HepG2 (cell line): Measurements from ENCODE around the gene COQ8A. TPM values are rescaled to one million over a fixed set of nuclear protein-coding genes. Genes with fewer than 3 reads are reported as not detected.

Experiments used
- DRAP1 ChIP-seq: IDR thresholded peaks from 2 replicates; pipeline ENCODE4 v1.6.1; 2016; ENCODE audit warnings: missing genetic modification reagents, missing compliant biosample characterization
- ERF ChIP-seq: IDR thresholded peaks from 2 replicates; pipeline ENCODE4 v1.6.1; 2018; ENCODE audit warnings: missing biosample characterization, missing genetic modification reagents
- JUND ChIP-seq: sonication (generic); formaldehyde crosslinking; IDR thresholded peaks from 2 replicates; pipeline ENCODE4 v1.8.0; 2022; ENCODE audit warnings: mild to moderate bottlenecking, missing genetic modification reagents
- KDM5B ChIP-seq: sonication (generic); formaldehyde crosslinking; IDR thresholded peaks from 2 replicates; pipeline ENCODE4 v1.4.0; 2020; ENCODE audit warnings: missing genetic modification reagents, mild to moderate bottlenecking, borderline replicate concordance
- KLF15 ChIP-seq: sonication (generic); formaldehyde crosslinking; IDR thresholded peaks from 2 replicates; pipeline ENCODE4 v1.8.1; 2023; ENCODE audit warnings: borderline replicate concordance, mild to moderate bottlenecking, inconsistent platforms, missing genetic modification reagents, mixed read lengths
- MAF1 ChIP-seq: sonication (generic); formaldehyde crosslinking; IDR thresholded peaks from 2 replicates; pipeline ENCODE4 v1.5.0; 2020; ENCODE audit warnings: missing genetic modification reagents, borderline replicate concordance
- NFIB ChIP-seq: sonication (generic); formaldehyde crosslinking; IDR thresholded peaks from 2 replicates; pipeline ENCODE4 v1.9.0; 2021; ENCODE audit warnings: missing genetic modification reagents, mild to moderate bottlenecking, borderline replicate concordance
- NFKB2 ChIP-seq: sonication (generic); formaldehyde crosslinking; IDR thresholded peaks from 2 replicates; pipeline ENCODE4 v1.4.0; 2020; ENCODE audit warnings: missing genetic modification reagents, borderline replicate concordance
- NRL ChIP-seq: sonication (generic); formaldehyde crosslinking; IDR thresholded peaks from 2 replicates; pipeline ENCODE4 v1.5.0; 2020; ENCODE audit warnings: missing genetic modification reagents, mild to moderate bottlenecking, moderate library complexity, borderline replicate concordance
- ZBTB7B ChIP-seq: sonication (generic); formaldehyde crosslinking; IDR thresholded peaks from 2 replicates; pipeline ENCODE4 v1.4.0; 2020; ENCODE audit warnings: missing genetic modification reagents
- ZBTB8A ChIP-seq: sonication (generic); formaldehyde crosslinking; IDR thresholded peaks from 2 replicates; pipeline ENCODE4 v1.4.0; 2020; ENCODE audit warnings: mild to moderate bottlenecking, low read depth, missing genetic modification reagents, borderline replicate concordance
- ZEB1 ChIP-seq: IDR thresholded peaks from 2 replicates; pipeline ENCODE4 v1.6.1; 2012; ENCODE audit warnings: mild to moderate bottlenecking, low read depth, inconsistent platforms; ENCODE audit not compliant: insufficient replicate concordance
- ZFP37 ChIP-seq: sonication (generic); formaldehyde crosslinking; IDR thresholded peaks from 2 replicates; pipeline ENCODE4 v1.4.0; 2020; ENCODE audit warnings: missing genetic modification reagents, borderline replicate concordance
- ZNF18 ChIP-seq: sonication (generic); formaldehyde crosslinking; IDR thresholded peaks from 2 replicates; pipeline ENCODE4 v1.8.0; 2022; ENCODE audit warnings: mild to moderate bottlenecking, missing genetic modification reagents; ENCODE audit not compliant: insufficient replicate concordance
- ZNF605 ChIP-seq: sonication (generic); formaldehyde crosslinking; IDR thresholded peaks from 2 replicates; pipeline ENCODE4 v1.8.0; 2022; ENCODE audit warnings: mild to moderate bottlenecking, missing genetic modification reagents
- ZNF615 ChIP-seq: sonication (generic); formaldehyde crosslinking; IDR thresholded peaks from 2 replicates; pipeline ENCODE4 v1.5.0; 2020; ENCODE audit warnings: mild to moderate bottlenecking, missing genetic modification reagents, borderline replicate concordance
- ZNF687 ChIP-seq: sonication (generic); formaldehyde crosslinking; IDR thresholded peaks from 2 replicates; pipeline ENCODE4 v1.5.1; 2020; ENCODE audit warnings: mild to moderate bottlenecking, missing genetic modification reagents, moderate library complexity
- ZNF746 ChIP-seq: sonication (generic); formaldehyde crosslinking; IDR thresholded peaks from 2 replicates; pipeline ENCODE4 v1.8.0; 2022; ENCODE audit warnings: mild to moderate bottlenecking, missing genetic modification reagents
- ZNF878 ChIP-seq: sonication (generic); formaldehyde crosslinking; IDR thresholded peaks from 2 replicates; pipeline ENCODE4 v1.8.1; 2023; ENCODE audit warnings: mild to moderate bottlenecking, missing genetic modification reagents, moderate library complexity
- polyA plus RNA-seq, 8 experiments: library from polyadenylated mRNA; depleted of rRNA in 3 of 8; stranded (reverse) in 7 of 8; unstranded in 1 of 8; fragments of >200 nt; fragmentation: Illumina TruSeq in 4 of 8; extraction: Trizol in 4 of 8; gene quantifications; 2 replicates each; pipeline versions ENCODE4 v1.2.1 to v1.2.3, GENCODE V29; 2011 to 2016; ENCODE audit warnings: low read depth in 4 of 8, missing spikeins in 1 of 8, mixed read lengths in 1 of 8; ENCODE audit not compliant: insufficient read depth in 1 of 8
- total RNA-seq, 5 experiments: library from RNA; depleted of rRNA; stranded (reverse); fragments of >200 nt; fragmentation: Illumina TruSeq; extraction: Trizol; gene quantifications; 2 replicates each; pipeline ENCODE4 v1.2.3, GENCODE V29; 2016; ENCODE audit warnings: low read depth in 1 of 5
- TF ChIP-seq, protein P1 (sequence below): sonication (generic); formaldehyde crosslinking; IDR thresholded peaks from 2 replicates; pipeline ENCODE4 v1.8.1; 2023; ENCODE audit warnings: mild to moderate bottlenecking, moderate library complexity, missing genetic modification reagents

Gene COQ8A
- total and polyA plus RNA-seq, 2 of the 13 experiments (the other 11 are each of a cell fraction or from before 2014, with no cell fraction given): 60.4 to 88.7 TPM

- TF ChIP-seq ZNF687: peak; percentile 35; the same call in 1 of the 2 replicates
- 0 out of 2 replicates have a peak, but pooled peaks have one; percentile 10 for TF ChIP-seq ZNF746 (CRISPR knock-in tag)
- 0 out of 2 replicates have a peak, but pooled peaks have one; percentile 10 for TF ChIP-seq NFKB2 (CRISPR knock-in tag)
- no peak for TF ChIP-seq ZBTB8A (CRISPR knock-in tag)
- 0 out of 2 replicates have a peak, but pooled peaks have one; percentile 4 for TF ChIP-seq NRL (CRISPR knock-in tag)
- TF ChIP-seq ZNF878 (CRISPR knock-in tag): no peak
- 0 out of 2 replicates have a peak, but pooled peaks have one; percentile 45 for TF ChIP-seq ZNF605 (CRISPR knock-in tag)
- 0 out of 2 replicates have a peak, but pooled peaks have one; percentile 7 for TF ChIP-seq DRAP1 (CRISPR knock-in tag)
- no peak for TF ChIP-seq ZEB1
- no peak for TF ChIP-seq ERF
- peak; percentile 41 for TF ChIP-seq ZNF18
- TF ChIP-seq ZBTB7B: peak; percentile 2; the same call in 1 of the 2 replicates
- TF ChIP-seq NFIB (CRISPR knock-in tag): no peak
- peak; percentile 12; the same call in 1 of the 2 replicates for TF ChIP-seq KDM5B (CRISPR knock-in tag)
- TF ChIP-seq, protein P1, sequence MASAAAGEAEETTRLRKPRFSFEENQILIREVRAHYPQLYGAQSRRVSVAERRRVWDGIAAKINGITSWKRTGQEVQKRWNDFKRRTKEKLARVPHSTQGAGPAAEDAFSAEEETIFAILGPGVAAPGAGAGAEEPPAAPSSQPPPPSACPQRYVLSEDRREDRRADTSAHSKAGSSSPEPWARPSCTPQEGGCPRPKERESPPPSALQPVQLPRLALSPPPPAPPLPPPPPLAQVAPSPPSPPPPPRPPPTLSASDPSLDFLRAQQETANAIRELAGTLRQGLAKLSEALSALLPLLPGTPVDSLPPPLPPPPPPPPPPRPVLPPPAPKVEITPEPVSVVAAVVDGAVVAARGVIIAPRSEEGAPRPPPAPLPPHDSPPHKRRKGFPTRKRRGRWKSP (CRISPR knock-in tag): 0 out of 2 replicates have a peak, but pooled peaks have one; percentile 30
- TF ChIP-seq ZNF615 (CRISPR knock-in tag): 0 out of 2 replicates have a peak, but pooled peaks have one; percentile 64
- TF ChIP-seq JUND (CRISPR knock-in tag): 0 out of 2 replicates have a peak, but pooled peaks have one; percentile 19
- TF ChIP-seq ZFP37: no peak
- no peak for TF ChIP-seq KLF15 (CRISPR knock-in tag)
- TF ChIP-seq MAF1 (CRISPR knock-in tag): no peak
- TF ChIP-seq, all 625 proteins: peak for 16
Measured at GRCh38 chr1:226945858-226946245, 5.8 kb downstream of the COQ8A start (continued).
